Endothelial cell (in vitro differentiated cells): ENCODE data around the gene MOB2. TPM values are rescaled to one million over a fixed set of nuclear protein-coding genes. Genes with fewer than 3 reads are reported as not detected.

ENCODE experiments used
- DNase-seq: peaks from one replicate; pipeline ENCODE4 v3.0.0; 2021; ENCODE audit warnings: low spot score
- H3K27ac Mint-ChIP-seq: one replicate; pipeline ENCODE4 v1.8.0; 2021; ENCODE audit warnings: mixed read lengths, inconsistent platforms; ENCODE audit not compliant: unreplicated experiment
- H3K27me3 Mint-ChIP-seq: one replicate; pipeline ENCODE4 v1.8.0; 2021; ENCODE audit warnings: mild to moderate bottlenecking, moderate library complexity, mixed read lengths, inconsistent platforms; ENCODE audit not compliant: unreplicated experiment
- H3K36me3 Mint-ChIP-seq: one replicate; pipeline ENCODE4 v1.8.0; 2021; ENCODE audit warnings: mild to moderate bottlenecking, low read depth, mixed read lengths, inconsistent platforms; ENCODE audit not compliant: unreplicated experiment
- H3K4me1 Mint-ChIP-seq: one replicate; pipeline ENCODE4 v1.8.0; 2021; ENCODE audit warnings: mild to moderate bottlenecking, mixed read lengths, inconsistent platforms; ENCODE audit not compliant: unreplicated experiment
- H3K4me3 Mint-ChIP-seq: one replicate; pipeline ENCODE4 v1.8.0; 2021; ENCODE audit warnings: mild to moderate bottlenecking, mixed read lengths, inconsistent platforms; ENCODE audit not compliant: unreplicated experiment
- H3K9me3 Mint-ChIP-seq: one replicate; pipeline ENCODE4 v1.8.0; 2021; ENCODE audit warnings: mixed read lengths, inconsistent platforms; ENCODE audit not compliant: unreplicated experiment
- CTCF ChIP-seq: fragments of 200-600 bp; sonication (generic); IDR thresholded peaks from one replicate; pipeline ENCODE4 v1.5.0; 2021; ENCODE audit warnings: antibody characterized with exemption; ENCODE audit not compliant: unreplicated experiment
- total RNA-seq: library from RNA; stranded (reverse); fragmentation: NEBNext Ultra II Directional; extraction: Animal tissue kit (Norgen Biotek cat#: 25700); gene quantifications from one replicate; pipeline ENCODE4 v1.2.1, GENCODE V29; 2021; ENCODE audit not compliant: unreplicated experiment

Gene MOB2
- total RNA-seq, 1 donor from 2014 or later = 37.5 TPM

GRCh38 chr11:1483445-1483961, 3.1 kb downstream of the MOB2 start:
- Mint-ChIP-seq H3K4me1 (peaks cover 7% of the 10 kb centered on the region), H3K27ac (no peak overlapping the region), H3K36me3 (peaks cover 5% of the 10 kb centered on the region), H3K4me3 (no peak overlapping the region), H3K27me3 (peaks cover 5% of the 10 kb centered on the region), H3K9me3 (no peaks in the 10 kb centered on the region)
- no peak for TF ChIP-seq CTCF
- DNase-seq = no peak

- peaks cover 5% of the 10 kb centered on the region for H3K36me3 Mint-ChIP-seq
- H3K4me1 Mint-ChIP-seq = peaks cover 7% of the 10 kb centered on the region
- no peaks in the 10 kb centered on the region for H3K9me3 Mint-ChIP-seq
- DNase-seq = no peak
- no peak for TF ChIP-seq CTCF
- H3K27ac Mint-ChIP-seq = no peak overlapping the region
- H3K4me3 Mint-ChIP-seq = no peak overlapping the region
- peaks cover 5% of the 10 kb centered on the region for H3K27me3 Mint-ChIP-seq
Measured at GRCh38 chr11:1482581-1483444, 3.8 kb downstream of the MOB2 start.

- Mint-ChIP-seq H3K4me3 (no peak overlapping the region), H3K27me3 (peaks cover 3% of the 10 kb centered on the region), H3K36me3 (peaks cover 5% of the 10 kb centered on the region), H3K9me3 (no peaks in the 10 kb centered on the region), H3K4me1 (peaks cover 4% of the 10 kb centered on the region), H3K27ac (no peak overlapping the region)
- no peak for DNase-seq
- TF ChIP-seq CTCF = no peak
Measured at GRCh38 chr11:1481861-1482441, 4.6 kb downstream of the MOB2 start.

GRCh38 chr11:1481483-1481825, 5.1 kb downstream of the MOB2 start:
- TF ChIP-seq CTCF = no peak
- Mint-ChIP-seq H3K4me1 (peaks cover 4% of the 10 kb centered on the region), H3K9me3 (no peaks in the 10 kb centered on the region), H3K36me3 (peaks cover 5% of the 10 kb centered on the region), H3K27me3 (peaks cover 3% of the 10 kb centered on the region), H3K4me3 (no peak overlapping the region), H3K27ac (no peak overlapping the region)
- DNase-seq = no peak
